ENCODE results near the gene APBA1.

The APBA1 gene

GRCh38 chr9:69590266-69590665 lies 81.9 kb downstream of the APBA1 start:
- no peak for TF ChIP-seq MYC (IDR thresholded peaks at IDR 0.05; ENCODE audit: low read depth, low read length)
- no peak for TF ChIP-seq CTCF (IDR thresholded peaks at IDR 0.05; ENCODE audit: low read depth, low read length)
- TF ChIP-seq, protein P1, sequence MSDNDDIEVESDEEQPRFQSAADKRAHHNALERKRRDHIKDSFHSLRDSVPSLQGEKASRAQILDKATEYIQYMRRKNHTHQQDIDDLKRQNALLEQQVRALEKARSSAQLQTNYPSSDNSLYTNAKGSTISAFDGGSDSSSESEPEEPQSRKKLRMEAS (IDR thresholded peaks at IDR 0.05; ENCODE audit: low read depth, low read length) = no peak
- TF ChIP-seq POLR2A (IDR thresholded peaks at IDR 0.05; ENCODE audit: extremely low read depth, insufficient read length) = no peak
- no peak for DNase-seq (ENCODE audit: low read depth)
- H3K4me3 ChIP-seq (ENCODE audit: low read depth, low read length) = no peak overlapping the region

- no peak for DNase-seq (ENCODE audit: low read depth)
- no peak overlapping the region for H3K4me3 ChIP-seq (ENCODE audit: low read depth, low read length)
- TF ChIP-seq POLR2A (IDR thresholded peaks at IDR 0.05; ENCODE audit: extremely low read depth, insufficient read length) (no peak), CTCF (IDR thresholded peaks at IDR 0.05; ENCODE audit: low read depth, low read length) (no peak), MYC (IDR thresholded peaks at IDR 0.05; ENCODE audit: low read depth, low read length) (no peak)
- TF ChIP-seq, protein P1 (IDR thresholded peaks at IDR 0.05; ENCODE audit: low read depth, low read length) = no peak
These were observed 83.0 kb downstream of the APBA1 start for GRCh38 chr9:69589156-69589555.

DNA sequence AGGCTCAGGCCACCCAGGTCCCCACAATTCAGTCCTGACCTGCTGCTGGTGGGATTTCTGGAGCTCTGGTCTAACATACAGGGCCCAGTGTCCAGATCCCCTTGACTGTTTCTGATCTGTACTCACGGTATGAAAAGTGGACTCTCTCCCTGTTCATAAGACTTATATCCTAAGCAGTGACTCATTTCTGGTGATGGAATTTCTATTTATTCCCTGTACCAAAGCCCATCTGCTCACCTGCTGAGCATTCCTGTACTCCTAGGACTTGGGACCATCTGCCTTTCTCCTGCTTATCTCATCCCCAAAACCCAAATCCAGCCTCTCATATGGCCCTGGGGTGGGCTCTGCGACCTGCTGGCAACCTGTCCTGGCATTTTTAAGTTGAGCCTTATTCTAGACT lies 86.6 kb downstream of the APBA1 start:
- TF ChIP-seq POLR2A (IDR thresholded peaks at IDR 0.05; ENCODE audit: extremely low read depth, insufficient read length) (no peak), CTCF (IDR thresholded peaks at IDR 0.05; ENCODE audit: low read depth, low read length) (no peak), MYC (IDR thresholded peaks at IDR 0.05; ENCODE audit: low read depth, low read length) (no peak)
- TF ChIP-seq, protein P1 (IDR thresholded peaks at IDR 0.05; ENCODE audit: low read depth, low read length) = no peak
- H3K4me3 ChIP-seq (ENCODE audit: low read depth, low read length) = no peak overlapping the region
- no peak for DNase-seq (ENCODE audit: low read depth)

- H3K4me3 ChIP-seq (ENCODE audit: low read depth, low read length) = no peak overlapping the region
- TF ChIP-seq, protein P1 (IDR thresholded peaks at IDR 0.05; ENCODE audit: low read depth, low read length) = no peak
- TF ChIP-seq CTCF (IDR thresholded peaks at IDR 0.05; ENCODE audit: low read depth, low read length) (no peak), MYC (IDR thresholded peaks at IDR 0.05; ENCODE audit: low read depth, low read length) (no peak), POLR2A (IDR thresholded peaks at IDR 0.05; ENCODE audit: extremely low read depth, insufficient read length) (no peak)
- DNase-seq (ENCODE audit: low read depth) = no peak
These were observed 87.4 kb downstream of the APBA1 start for GRCh38 chr9:69584759-69585158.

DNA sequence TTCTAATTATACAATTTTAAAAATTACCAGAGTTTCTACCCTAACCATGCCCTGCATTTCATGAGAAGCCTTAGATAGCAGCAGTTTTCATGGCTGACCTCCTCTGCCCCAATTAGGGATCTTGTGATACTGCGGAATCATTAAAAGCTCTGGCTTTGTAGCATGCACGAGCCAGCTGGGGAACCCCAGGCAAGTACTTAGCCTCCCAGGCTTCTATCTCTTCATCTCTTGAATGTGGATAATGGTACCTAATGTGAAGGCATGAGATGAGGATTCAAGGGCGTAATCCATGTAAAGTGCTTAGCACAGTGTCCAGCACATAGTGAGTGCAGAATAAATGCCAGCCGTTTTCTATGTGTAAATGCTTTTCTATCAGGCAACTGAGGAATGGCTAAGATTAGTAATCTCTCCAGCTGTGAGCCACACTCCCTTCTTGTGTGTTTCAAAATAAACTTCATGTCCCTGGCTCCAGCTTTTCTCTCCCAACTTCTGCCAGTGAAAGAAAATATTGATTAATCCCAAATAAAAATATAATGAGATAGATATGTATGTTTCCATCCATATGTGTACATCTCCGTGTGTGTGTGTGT lies 88.4 kb downstream of the APBA1 start:
- no peak for DNase-seq (ENCODE audit: low read depth)
- TF ChIP-seq, protein P1 (IDR thresholded peaks at IDR 0.05; ENCODE audit: low read depth, low read length) = no peak
- no peak for TF ChIP-seq POLR2A (IDR thresholded peaks at IDR 0.05; ENCODE audit: extremely low read depth, insufficient read length)
- no peak for TF ChIP-seq CTCF (IDR thresholded peaks at IDR 0.05; ENCODE audit: low read depth, low read length)
- TF ChIP-seq MYC (IDR thresholded peaks at IDR 0.05; ENCODE audit: low read depth, low read length) = no peak
- H3K4me3 ChIP-seq (ENCODE audit: low read depth, low read length) = no peak overlapping the region

Data from NB4 (cell line).